Right lobe of liver (tissue), 6 donors: Measurements from ENCODE around the gene ARHGAP8. TPM values are rescaled to one million over a fixed set of nuclear protein-coding genes. Genes with fewer than 3 reads are reported as not detected.
"Not testable (repeated sequence)": the region's sequence is repeated elsewhere in the genome, so short reads cannot be mapped to it uniquely, and the experiment has no call there.

Experiments used
- ATAC-seq, 4 donors: fragments of 200-7000 bp; cut with Tn5 transposase; one replicate each; pipeline ENCODE4 v1.9.1; 2020; ENCODE audit warnings: mild to moderate bottlenecking in 4 of 4, moderate library complexity in 4 of 4
- DNase-seq, 3 donors: peaks; one replicate each; pipeline ENCODE4 v3.0.0-alpha.2; 2020
- H3K27ac ChIP-seq, 3 donors: fragments of 200-600 bp; one replicate each; pipeline ENCODE4 v1.8.0; 2022
- H3K27me3 ChIP-seq, 2 donors: fragments of 200-600 bp; one replicate each; pipeline ENCODE4 v1.8.0; 2022
- H3K36me3 ChIP-seq, 4 donors: fragments of 200-600 bp; sonication (generic) in 1 of 4; one replicate each; pipeline versions ENCODE4 v1.5.1 to v1.8.0; 2017 to 2022; ENCODE audit warnings: control low read depth in 1 of 4
- H3K4me1 ChIP-seq, 4 donors: fragments of 200-600 bp; sonication (generic) in 1 of 4; one replicate each; pipeline versions ENCODE4 v1.5.1 to v1.8.0; 2017 to 2022; ENCODE audit warnings: control low read depth in 1 of 4
- H3K4me3 ChIP-seq, 3 donors: fragments of 200-600 bp; one replicate each; pipeline ENCODE4 v1.8.0; 2022
- H3K9me3 ChIP-seq, 4 donors: fragments of 200-600 bp; sonication (generic) in 1 of 4; one replicate each; pipeline versions ENCODE4 v1.5.1 to v1.8.0; 2017 to 2022; ENCODE audit warnings: control low read depth in 1 of 4
- CTCF ChIP-seq, 4 donors: fragments of 200-600 bp in 3 of 4; fragments of 450-650 bp in 1 of 4; IDR thresholded peaks; one replicate each; pipeline versions ENCODE4 v1.5.1 to v1.8.0; 2016 to 2022; ENCODE audit warnings: antibody characterized with exemption in 4 of 4, mild to moderate bottlenecking in 2 of 4
- POLR2A ChIP-seq: fragments of 450-650 bp; IDR thresholded peaks from one replicate; pipeline ENCODE4 v1.6.1; 2017; ENCODE audit warnings: antibody characterized with exemption, mild to moderate bottlenecking
- WGBS: methylation state at CpG from one replicate; pipeline ENCODE4 v1.1.6; 2018; ENCODE audit warnings: low coverage, low lambda C conversion rate; ENCODE audit not compliant: insufficient coverage; ENCODE audit errors: missing lambda C conversion rate; 5-methylcytosine and 5-hydroxymethylcytosine counted together
- intact Hi-C, 2 donors: fragments of 100-400 bp; cut with DNase I; formaldehyde crosslinking; loops; one replicate each; pipeline versions ENCODE4 v1.11.2 to v1.14.1; 2022
- total RNA-seq, 6 experiments: library from RNA; depleted of rRNA in 2 of 6; stranded (reverse); fragments of >200 nt in 2 of 6; fragmentation: NEBNext Ultra II Directional in 3 of 6; extraction: Animal tissue kit (Norgen Biotek cat#: 25700) in 3 of 6; gene quantifications; one replicate each; pipeline versions ENCODE4 v1.1.0 to v1.2.4, GENCODE V29; 2016 to 2023
- donor health status: DM: no; HTN: yes; CAD: no.
- donor health status: DM: no; HTN: no; CAD: no.
- donor health status: DM: no; HTN: no; CAD: no.
- donor health status: DM: no; HTN: yes; CAD: no.
- donor health status: DM: no; HTN: yes; CAD: no.

ARHGAP8 gene
- total RNA-seq, 6 experiments from 2014 or later, result 0.49 to 1.0 (median 0.61) TPM; not detected in 1

GRCh38 chr22:44850946-44851345 lies 98.6 kb downstream of the ARHGAP8 start:
- H3K9me3 ChIP-seq, result no peaks in the 10 kb centered on the region
- H3K4me3 ChIP-seq, result no peak overlapping the region
- no peak for TF ChIP-seq POLR2A
- TF ChIP-seq CTCF (IDR thresholded peaks at IDR 0.05), result no peak
- DNase-seq (no peak), ATAC-seq (no peak)
- no peaks in the 10 kb centered on the region for H3K36me3 ChIP-seq
- intact Hi-C loops, result no loop called here
- no peak overlapping the region for H3K27ac ChIP-seq
- WGBS, result 59% methylated on average over 4 of the region's 6 CpGs
- no peaks in the 10 kb centered on the region for H3K4me1 ChIP-seq
- no peaks in the 10 kb centered on the region for H3K27me3 ChIP-seq

- ATAC-seq, H3K4me3 ChIP-seq, H3K36me3 ChIP-seq, H3K27ac ChIP-seq, H3K27me3 ChIP-seq, intact Hi-C loops, H3K4me1 ChIP-seq, H3K9me3 ChIP-seq: not testable (repeated sequence)
- 88% methylated on average over 7 of the region's 8 CpGs for WGBS
- peak in 1 of 3 donors; percentile 10 for DNase-seq
These were observed 102.3 kb downstream of the ARHGAP8 start for GRCh38 chr22:44854641-44855040.

- Histone ChIP-seq H3K36me3 (no peaks in the 10 kb centered on the region), H3K27ac (no peak overlapping the region), H3K4me3 (no peak overlapping the region), H3K27me3 (no peaks in the 10 kb centered on the region), H3K9me3 (no peaks in the 10 kb centered on the region), H3K4me1 (no peaks in the 10 kb centered on the region)
- intact Hi-C loops, result no loop called here
- ATAC-seq (no peak), DNase-seq (peak in 2 of 3 donors; percentile 10 to 20)
- no peak for TF ChIP-seq POLR2A
- TF ChIP-seq CTCF (IDR thresholded peaks at IDR 0.05), result no peak
- 77% methylated on average over 3 of the region's 5 CpGs for WGBS
These were observed 103.5 kb downstream of the ARHGAP8 start for GRCh38 chr22:44855855-44856254.

- H3K9me3 ChIP-seq, intact Hi-C loops, DNase-seq, H3K27ac ChIP-seq, ATAC-seq, H3K4me1 ChIP-seq, H3K4me3 ChIP-seq, H3K27me3 ChIP-seq, H3K36me3 ChIP-seq: not testable (repeated sequence)
- WGBS, result 40% methylated on average over 4 of the region's 7 CpGs
These were observed 106.4 kb downstream of the ARHGAP8 start for GRCh38 chr22:44858819-44859218.

GRCh38 chr22:44859641-44860040 lies 107.3 kb downstream of the ARHGAP8 start:
- Histone ChIP-seq H3K36me3 (no peaks in the 10 kb centered on the region), H3K4me1 (no peaks in the 10 kb centered on the region), H3K27ac (no peak overlapping the region), H3K9me3 (no peaks in the 10 kb centered on the region), H3K4me3 (no peak overlapping the region), H3K27me3 (no peaks in the 10 kb centered on the region)
- ATAC-seq (peak in 1 of 4 donors; percentile 10), DNase-seq (peak in 1 of 3 donors; percentile 12)
- no CpG with 5 or more reads among the region's 13 CpGs for WGBS
- TF ChIP-seq POLR2A (no peak), CTCF (IDR thresholded peaks at IDR 0.05) (no peak)
- intact Hi-C loops, result no loop called here

GRCh38 chr22:44860311-44860710 lies 107.9 kb downstream of the ARHGAP8 start:
- Histone ChIP-seq H3K4me1 (no peaks in the 10 kb centered on the region), H3K27ac (no peak overlapping the region), H3K36me3 (no peaks in the 10 kb centered on the region), H3K4me3 (no peak overlapping the region), H3K27me3 (no peaks in the 10 kb centered on the region), H3K9me3 (no peaks in the 10 kb centered on the region)
- TF ChIP-seq POLR2A (no peak), CTCF (IDR thresholded peaks at IDR 0.05) (no peak)
- no peak for DNase-seq
- no peak for ATAC-seq
- intact Hi-C loops, result no loop called here
- WGBS, result 100% methylated on average over 1 of the region's 6 CpGs
